Fibroblast of gingiva (primary cell): Measurements from ENCODE around the gene HLCS.

Experiments
- DNase-seq: peaks from one replicate; pipeline ENCODE4 v3.0.0-alpha.2; 2011; ENCODE audit warnings: low read depth

HLCS gene

GRCh38 chr21:36722370-36723368 is 243.8 kb downstream of the HLCS start:
- DNase-seq: no peak

DNA sequence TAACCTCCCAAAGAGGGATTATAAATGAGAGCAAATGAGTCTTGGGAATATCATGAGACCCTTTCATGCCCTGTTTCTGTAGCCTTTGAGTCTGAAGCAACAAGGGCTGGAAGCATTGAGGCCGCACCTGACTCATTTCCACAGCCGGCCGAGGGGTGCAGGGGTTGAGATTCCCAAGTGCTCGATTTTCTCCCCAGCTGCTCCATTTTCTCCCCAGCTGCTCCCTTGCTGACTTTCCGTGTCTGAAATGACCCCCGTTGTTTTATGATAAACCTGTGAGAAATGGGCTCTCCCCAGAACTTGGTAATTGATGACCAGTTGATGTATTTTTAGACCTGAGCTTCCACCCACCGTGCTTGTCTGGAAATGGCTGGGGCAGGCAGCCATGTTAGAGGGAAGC is 244.7 kb downstream of the HLCS start:
- DNase-seq: no peak

- no peak for DNase-seq
Observed at GRCh38 chr21:36719614-36720013, 246.9 kb downstream of the HLCS start.

GRCh38 chr21:36718951-36719501 is 247.4 kb downstream of the HLCS start:
- DNase-seq: no peak

GRCh38 chr21:36717976-36718375 is 248.5 kb downstream of the HLCS start:
- no peak for DNase-seq

DNA sequence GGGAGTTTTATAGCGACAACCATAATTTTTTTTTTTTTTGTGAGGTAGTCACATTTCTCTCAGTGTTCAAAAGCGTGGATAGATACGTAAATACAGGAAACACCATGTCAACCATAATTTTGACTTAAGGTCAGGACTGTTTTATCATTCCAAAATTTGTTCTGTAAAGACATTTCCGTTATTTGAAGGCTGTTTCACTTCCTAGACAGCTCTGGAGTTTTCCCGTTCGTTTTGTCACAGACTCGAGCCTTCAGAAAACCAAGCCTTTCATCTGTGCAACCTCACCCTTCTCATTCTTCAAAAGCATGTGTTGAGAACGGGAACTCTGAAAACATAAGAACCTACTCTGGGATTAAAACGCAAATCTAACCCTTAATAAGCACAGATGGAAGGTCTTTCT is 249.6 kb downstream of the HLCS start:
- DNase-seq: no peak

GRCh38 chr21:36716387-36716786 is 250.1 kb downstream of the HLCS start:
- DNase-seq: no peak

GRCh38 chr21:36713746-36714145 is 252.7 kb downstream of the HLCS start:
- no peak for DNase-seq

GRCh38 chr21:36710729-36711048 is 255.8 kb downstream of the HLCS start:
- no peak for DNase-seq

DNA sequence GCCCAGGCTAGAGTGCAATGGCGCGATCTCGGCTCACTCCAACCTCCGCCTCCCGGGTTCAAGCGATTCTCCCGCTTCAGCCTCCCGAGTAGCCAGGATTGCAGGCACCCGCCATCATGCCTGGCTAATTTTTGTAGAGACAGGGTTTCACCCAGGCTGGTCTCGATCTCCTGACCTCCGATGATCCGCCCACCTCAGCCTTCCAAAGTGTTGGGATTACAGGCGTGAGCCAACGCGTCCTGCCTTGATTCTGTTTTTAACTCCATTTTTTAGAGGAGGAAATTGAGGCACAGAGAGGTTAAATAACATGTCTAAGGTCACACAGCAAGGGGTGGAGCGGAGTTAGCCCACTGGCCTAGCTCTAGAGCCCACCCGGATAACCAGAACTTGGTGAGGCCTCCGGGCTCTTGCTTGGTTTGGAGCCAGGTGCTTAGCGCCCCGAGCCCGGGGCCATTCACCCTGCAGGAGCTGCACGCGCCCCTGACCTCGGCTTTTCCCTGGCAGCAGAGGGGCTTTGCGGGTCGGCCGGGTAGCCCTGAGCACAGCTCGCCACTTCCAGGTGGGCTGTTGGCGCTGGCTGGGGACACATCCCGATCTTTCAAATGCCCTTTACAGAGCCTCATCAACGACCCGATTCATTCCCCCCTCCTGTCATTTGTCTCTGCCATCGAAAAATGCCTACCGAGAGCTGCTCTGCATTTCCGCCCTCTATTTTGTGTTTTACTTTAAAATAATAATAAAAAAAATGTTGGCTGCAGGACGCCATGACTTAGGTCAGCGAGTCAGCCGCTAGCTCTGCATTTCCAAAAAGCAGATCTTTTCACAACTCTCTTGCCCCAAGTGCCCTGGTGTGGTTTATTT is 256.4 kb downstream of the HLCS start:
- no peak for DNase-seq

DNA sequence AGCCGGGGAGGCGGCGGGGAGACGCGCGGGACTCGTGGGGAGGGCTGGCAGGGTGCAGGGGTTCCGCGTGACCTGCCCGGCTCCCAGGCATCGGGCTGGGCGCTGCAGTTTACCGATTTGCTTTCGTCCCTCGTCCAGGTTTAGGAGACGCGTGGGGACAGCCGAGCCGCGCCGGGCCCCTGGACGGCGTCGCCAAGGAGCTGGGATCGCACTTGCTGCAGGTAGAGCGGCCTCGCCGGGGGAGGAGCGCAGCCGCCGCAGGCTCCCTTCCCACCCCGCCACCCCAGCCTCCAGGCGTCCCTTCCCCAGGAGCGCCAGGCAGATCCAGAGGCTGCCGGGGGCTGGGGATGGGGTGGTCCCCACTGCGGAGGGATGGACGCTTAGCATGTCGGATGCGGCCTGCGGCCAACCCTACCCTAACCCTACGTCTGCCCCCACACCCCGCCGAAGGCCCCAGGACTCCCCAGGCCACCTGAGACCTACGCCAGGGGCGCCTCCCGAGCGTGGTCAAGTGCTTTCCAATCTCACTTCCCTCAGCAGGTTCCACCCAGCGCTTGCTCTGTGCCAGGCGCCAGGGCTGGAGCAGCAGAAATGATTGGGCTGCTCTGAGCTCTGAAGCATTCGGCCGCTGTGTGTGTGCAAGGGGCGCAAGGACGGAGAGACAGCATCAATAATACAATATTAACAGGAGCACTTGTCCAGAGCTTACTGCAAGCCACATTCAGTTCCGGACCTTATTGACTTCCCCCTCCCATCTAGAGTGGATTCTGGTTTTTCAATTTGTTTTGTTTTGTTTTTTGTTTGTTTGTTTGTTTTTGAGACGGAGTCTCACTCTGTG is 257.2 kb downstream of the HLCS start:
- DNase-seq: no peak

- DNase-seq: no peak
Observed at GRCh38 chr21:36708286-36709029, 258.0 kb downstream of the HLCS start.

DNA sequence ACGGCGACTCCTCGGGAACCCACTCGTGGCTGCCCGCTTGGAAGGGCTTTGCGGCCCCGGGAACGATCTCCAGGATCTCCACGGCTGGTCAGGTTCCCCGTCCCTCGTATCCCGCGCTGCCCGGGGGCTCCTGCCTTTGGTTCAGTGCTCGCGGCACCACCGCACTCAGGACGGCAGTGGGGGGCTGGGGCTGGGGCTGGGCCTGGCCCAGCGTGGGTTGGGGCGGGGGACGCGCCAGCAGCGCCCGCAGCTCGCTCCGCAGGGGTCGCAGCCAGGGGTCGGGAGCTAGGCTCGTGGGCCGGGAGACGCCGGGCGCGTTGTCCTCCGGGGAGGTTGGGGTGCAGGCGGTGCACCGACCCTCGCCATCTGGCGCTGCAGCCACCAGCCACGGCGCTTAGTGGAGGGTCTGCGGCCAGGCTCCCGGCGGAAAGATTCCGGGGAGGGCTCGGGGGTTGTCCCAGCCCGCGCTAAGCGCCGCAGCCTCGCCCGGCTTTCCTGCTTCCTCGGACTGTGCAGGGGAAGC is 258.6 kb downstream of the HLCS start:
- DNase-seq: no peak

GRCh38 chr21:36706951-36707762 is 259.3 kb downstream of the HLCS start:
- no peak for DNase-seq

- DNase-seq: no peak
Observed at GRCh38 chr21:36706482-36706852, 260.0 kb downstream of the HLCS start.

- no peak for DNase-seq
Observed at GRCh38 chr21:36705679-36706481, 260.6 kb downstream of the HLCS start.

- no peak for DNase-seq
Observed at GRCh38 chr21:36704958-36705678, 261.4 kb downstream of the HLCS start.

DNA sequence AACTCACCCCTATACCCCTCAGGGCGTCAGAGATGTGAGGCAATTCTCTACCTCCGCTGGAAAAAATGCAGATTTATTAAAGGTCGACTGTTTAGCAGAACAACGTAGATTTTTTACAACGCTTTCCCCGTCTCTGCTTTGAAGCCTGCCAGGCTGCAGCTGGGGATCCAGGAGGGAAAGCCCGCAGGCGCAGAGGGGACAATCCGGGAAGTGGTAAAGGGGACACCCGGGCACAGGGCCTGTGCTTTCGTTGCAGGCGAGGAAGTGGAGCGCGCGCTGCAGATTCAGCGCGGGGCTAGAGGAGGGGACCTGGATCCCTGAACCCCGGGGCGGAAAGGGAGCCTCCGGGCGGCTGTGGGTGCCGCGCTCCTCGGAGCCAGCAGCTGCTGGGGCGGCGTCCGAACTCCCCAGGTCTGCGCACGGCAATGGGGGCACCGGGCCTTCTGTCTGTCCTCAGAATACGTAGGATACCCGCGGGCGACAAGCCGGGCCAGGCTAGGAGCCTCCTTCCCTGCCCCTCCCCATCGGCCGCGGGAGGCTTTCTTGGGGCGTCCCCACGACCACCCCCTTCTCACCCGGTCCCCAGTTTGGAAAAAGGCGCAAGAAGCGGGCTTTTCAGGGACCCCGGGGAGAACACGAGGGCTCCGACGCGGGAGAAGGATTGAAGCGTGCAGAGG is 262.1 kb downstream of the HLCS start:
- no peak for DNase-seq
